HEK293 (cell line): ENCODE results near the gene NIF3L1.

Experiments
- CTCF ChIA-PET: fragments of 350-600 bp; formaldehyde crosslinking; extraction: SDS; loops from one replicate; lab custom pipeline; 2021; ENCODE audit warnings: antibody characterized with exemption; lab: Yijun Ruan, JAX
- POLR2A ChIA-PET: fragments of 300-600 bp; formaldehyde crosslinking; extraction: SDS; loops from one replicate; lab custom pipeline; 2020; ENCODE audit warnings: antibody characterized with exemption, inconsistent platforms; lab: Yijun Ruan, JAX
- H3K27ac ChIP-seq: fragments of 200-500 bp; sonication (Bioruptor generic); 2 replicates; pipeline ENCODE4 v1.5.1; 2014; ENCODE audit warnings: low read depth, low read length, control low read depth, inconsistent platforms; ENCODE audit errors: extremely low read depth
- H3K36me3 ChIP-seq, 2 experiments: fragments of 200-500 bp in 1 of 2; sonication (Bioruptor generic) in 1 of 2; 1 replicate in 1 of 2; 2 replicates in 1 of 2; pipeline ENCODE4 v1.5.1; 2014 to 2017; ENCODE audit warnings: inconsistent platforms in 2 of 2, low read length in 2 of 2; ENCODE audit not compliant: control insufficient read depth in 2 of 2, insufficient read depth in 1 of 2
- H3K4me1 ChIP-seq: fragments of 200-500 bp; sonication (Bioruptor generic); 2 replicates; pipeline ENCODE4 v1.5.1; 2014; ENCODE audit warnings: mild to moderate bottlenecking, low read length, inconsistent platforms; ENCODE audit not compliant: control insufficient read depth, insufficient read depth
- H3K4me3 ChIP-seq: 2 replicates; pipeline ENCODE4 v1.5.1; 2011; ENCODE audit warnings: low read depth, mild to moderate bottlenecking, control low read depth, low read length, moderate library complexity
- H3K9me3 ChIP-seq: fragments of 200-500 bp; sonication (Bioruptor generic); 2 replicates; pipeline ENCODE4 v1.5.1; 2014; ENCODE audit warnings: low read depth, low read length, inconsistent platforms; ENCODE audit not compliant: control insufficient read depth, insufficient read depth
- CTCF ChIP-seq: fragments of 450-650 bp; formaldehyde crosslinking; IDR thresholded peaks from 2 replicates; pipeline ENCODE4 v1.5.1; 2016; ENCODE audit warnings: missing biosample characterization, missing genetic modification characterization
- HOXA7 ChIP-seq: sonication (generic); formaldehyde crosslinking; IDR thresholded peaks from 2 replicates; pipeline ENCODE4 v1.8.1; 2022; ENCODE audit warnings: missing genetic modification reagents, borderline replicate concordance
- IKZF3 ChIP-seq: fragments of 450-650 bp; IDR thresholded peaks from 2 replicates; pipeline ENCODE4 v1.5.0; 2018; ENCODE audit warnings: missing biosample characterization, mild to moderate bottlenecking, missing genetic modification characterization, moderate library complexity
- KLF17 ChIP-seq: fragments of 450-650 bp; formaldehyde crosslinking; IDR thresholded peaks from 2 replicates; pipeline ENCODE4 v1.5.1; 2016; ENCODE audit warnings: missing biosample characterization, missing genetic modification characterization
- PRDM2 ChIP-seq: fragments of 450-650 bp; formaldehyde crosslinking; IDR thresholded peaks from 2 replicates; pipeline ENCODE4 v1.5.1; 2016; ENCODE audit warnings: missing biosample characterization, missing genetic modification characterization, borderline replicate concordance
- REST ChIP-seq: fragments of 450-650 bp; formaldehyde crosslinking; IDR thresholded peaks from 2 replicates; pipeline ENCODE4 v1.5.1; 2016; ENCODE audit warnings: missing biosample characterization, missing genetic modification characterization
- SETDB1 ChIP-seq: IDR thresholded peaks from one replicate; pipeline ENCODE4 v1.6.1; 2017; ENCODE audit warnings: mild to moderate bottlenecking, low read length, moderate library complexity, mixed read lengths; ENCODE audit not compliant: insufficient read length
- WT1 ChIP-seq: fragments of 450-650 bp; formaldehyde crosslinking; IDR thresholded peaks from 2 replicates; pipeline ENCODE4 v1.5.1; 2016; ENCODE audit warnings: missing biosample characterization, missing genetic modification characterization
- ZFHX2 ChIP-seq: fragments of 450-650 bp; formaldehyde crosslinking; conservative IDR thresholded peaks from 2 replicates; pipeline ENCODE4 v1.5.1; 2016; ENCODE audit warnings: missing biosample characterization, missing genetic modification characterization
- ZNF140 ChIP-seq: fragments of 450-650 bp; formaldehyde crosslinking; IDR thresholded peaks from 2 replicates; pipeline ENCODE4 v1.5.1; 2016; ENCODE audit warnings: missing biosample characterization, missing genetic modification characterization
- ZNF2 ChIP-seq: fragments of 450-650 bp; formaldehyde crosslinking; IDR thresholded peaks from 2 replicates; pipeline ENCODE4 v1.5.1; 2016; ENCODE audit warnings: missing biosample characterization, missing genetic modification characterization
- ZNF221 ChIP-seq: fragments of 450-650 bp; formaldehyde crosslinking; IDR thresholded peaks from 2 replicates; pipeline ENCODE4 v1.5.1; 2017; ENCODE audit warnings: missing biosample characterization, missing genetic modification characterization, borderline replicate concordance
- ZNF335 ChIP-seq: fragments of 450-650 bp; formaldehyde crosslinking; conservative IDR thresholded peaks from 2 replicates; pipeline ENCODE4 v1.5.1; 2016; ENCODE audit warnings: missing biosample characterization, missing genetic modification characterization
- ZNF366 ChIP-seq: fragments of 450-650 bp; formaldehyde crosslinking; conservative IDR thresholded peaks from 2 replicates; pipeline ENCODE4 v1.5.1; 2016; ENCODE audit warnings: missing biosample characterization, missing genetic modification characterization
- ZNF394 ChIP-seq: fragments of 450-650 bp; formaldehyde crosslinking; IDR thresholded peaks from 2 replicates; pipeline ENCODE4 v1.5.1; 2016; ENCODE audit warnings: missing biosample characterization, missing genetic modification characterization, mild to moderate bottlenecking, moderate library complexity, borderline replicate concordance
- ZNF416 ChIP-seq: fragments of 450-650 bp; formaldehyde crosslinking; IDR thresholded peaks from 2 replicates; pipeline ENCODE4 v1.5.1; 2016; ENCODE audit warnings: missing biosample characterization, missing genetic modification characterization
- ZNF544 ChIP-seq: fragments of 450-650 bp; formaldehyde crosslinking; IDR thresholded peaks from 2 replicates; pipeline ENCODE4 v1.5.0; 2017; ENCODE audit warnings: missing biosample characterization, missing genetic modification characterization
- ZNF561 ChIP-seq: fragments of 450-650 bp; IDR thresholded peaks from 2 replicates; pipeline ENCODE4 v1.5.1; 2018; ENCODE audit warnings: missing biosample characterization, missing genetic modification characterization, borderline replicate concordance
- ZNF654 ChIP-seq: fragments of 450-650 bp; formaldehyde crosslinking; IDR thresholded peaks from 2 replicates; pipeline ENCODE4 v1.5.1; 2016; ENCODE audit warnings: low read depth, missing biosample characterization, missing genetic modification characterization
- ZNF660 ChIP-seq: fragments of 450-650 bp; IDR thresholded peaks from 2 replicates; pipeline ENCODE4 v1.5.1; 2018; ENCODE audit warnings: missing biosample characterization, mild to moderate bottlenecking, missing genetic modification characterization
- ZSCAN18 ChIP-seq: fragments of 450-650 bp; formaldehyde crosslinking; IDR thresholded peaks from 2 replicates; pipeline ENCODE4 v1.5.1; 2016; ENCODE audit warnings: missing biosample characterization, missing genetic modification characterization

NIF3L1 gene

GRCh38 chr2:200901459-200902072 is 12.4 kb downstream of the NIF3L1 start:
- H3K36me3 ChIP-seq = peaks cover 73 to 83% of the 10 kb centered on the region in 2 experiments
- POLR2A ChIA-PET = interaction anchor here (0.8 kb wide), 1 partner anchor 37 kb away, joined by 4 read pairs; the partner anchor contains the start of gene CLK1
- H3K4me1 ChIP-seq = no peaks in the 10 kb centered on the region
- no peak overlapping the region for H3K27ac ChIP-seq
- CTCF ChIA-PET = interaction anchor here (0.6 to 3.7 kb wide), 28 partner anchors 9 to 928 kb away, joined by 3 to 37 read pairs (median 3); partner anchors contain the start of gene CASP10
- TF ChIP-seq ZNF2 (tag by site-specific recombination) (peak; percentile 40; the same call in 1 of the 2 replicates), ZNF561 (tag by site-specific recombination) (no peak), ZNF394 (no peak), ZNF654 (tag by site-specific recombination) (peak; percentile 84), ZNF335 (peak; percentile 55; the same call in 1 of the 2 replicates), ZNF660 (tag by site-specific recombination) (peak; percentile 42; the same call in 1 of the 2 replicates), HOXA7 (CRISPR knock-in tag) (no peak), ZNF416 (no peak), KLF17 (no peak), ZNF544 (no peak), IKZF3 (tag by site-specific recombination) (0 out of 2 replicates have a peak, but pooled peaks have one; percentile 32), ZSCAN18 (tag by site-specific recombination) (no peak), SETDB1 (no peak), ZNF366 (tag by site-specific recombination) (0 out of 2 replicates have a peak, but pooled peaks have one; percentile 31), ZFHX2 (tag by site-specific recombination) (no peak), WT1 (tag by site-specific recombination) (no peak), ZNF140 (tag by site-specific recombination) (no peak), PRDM2 (no peak), REST (no peak), CTCF (tag by site-specific recombination) (peak; percentile 78), ZNF221 (tag by site-specific recombination) (no peak)
- H3K4me3 ChIP-seq = no peak overlapping the region
- H3K9me3 ChIP-seq = no peaks in the 10 kb centered on the region
